A549 (cell line): ENCODE measurements around the gene SURF6.

Source experiments
- CBX2 ChIP-seq: fragments of 200-600 bp; sonication (generic); IDR thresholded peaks from 2 replicates; pipeline ENCODE4 v1.6.1; 2016; ENCODE audit warnings: low read depth, mild to moderate bottlenecking, borderline replicate concordance
- EP300 ChIP-seq, 2 experiments: fragments of >200 bp; sonication (Bioruptor Twin); formaldehyde crosslinking; IDR thresholded peaks; 2 replicates in 1 of 2; 3 replicates in 1 of 2; pipeline ENCODE4 v1.6.1; 2016 to 2017
- MAZ ChIP-seq: fragments of 150-350 bp; IDR thresholded peaks from 2 replicates; pipeline ENCODE4 v1.6.1; 2014; ENCODE audit warnings: antibody characterized with exemption, low read depth, low read length, borderline replicate concordance
- POLR2A ChIP-seq: IDR thresholded peaks from 2 replicates; pipeline ENCODE4 v1.6.1; 2012; ENCODE audit warnings: mild to moderate bottlenecking, low read length
- POLR2AphosphoS2 ChIP-seq: conservative IDR thresholded peaks from 2 replicates; pipeline ENCODE4 v1.6.1; 2012; ENCODE audit warnings: low read length, improper control_type of control experiment, inconsistent platforms
- RAD21 ChIP-seq, 2 experiments: fragments of >200 bp in 1 of 2; sonication (Bioruptor Twin) in 1 of 2; formaldehyde crosslinking in 1 of 2; IDR thresholded peaks in 1 of 2; conservative IDR thresholded peaks in 1 of 2; 2 replicates in 1 of 2; 3 replicates in 1 of 2; pipeline ENCODE4 v1.6.1; 2012 to 2018; ENCODE audit warnings: inconsistent platforms in 1 of 2
- TF ChIP-seq, protein P1 (sequence below): fragments of >200 bp; sonication (Bioruptor Twin); formaldehyde crosslinking; IDR thresholded peaks from 3 replicates; pipeline ENCODE4 v1.5.1; 2016
- TF ChIP-seq, protein P2 (sequence below): fragments of 200-600 bp; sonication (generic); IDR thresholded peaks from 2 replicates; pipeline ENCODE4 v1.6.1; 2016; ENCODE audit warnings: antibody characterized with exemption, mild to moderate bottlenecking, moderate library complexity
- TF ChIP-seq, protein P3 (sequence below): IDR thresholded peaks from 2 replicates; pipeline ENCODE4 v1.6.1; 2012
- TF ChIP-seq, protein P4 (sequence below): IDR thresholded peaks from 2 replicates; pipeline ENCODE4 v1.6.1; 2012; ENCODE audit warnings: low read depth, borderline replicate concordance

DNA sequence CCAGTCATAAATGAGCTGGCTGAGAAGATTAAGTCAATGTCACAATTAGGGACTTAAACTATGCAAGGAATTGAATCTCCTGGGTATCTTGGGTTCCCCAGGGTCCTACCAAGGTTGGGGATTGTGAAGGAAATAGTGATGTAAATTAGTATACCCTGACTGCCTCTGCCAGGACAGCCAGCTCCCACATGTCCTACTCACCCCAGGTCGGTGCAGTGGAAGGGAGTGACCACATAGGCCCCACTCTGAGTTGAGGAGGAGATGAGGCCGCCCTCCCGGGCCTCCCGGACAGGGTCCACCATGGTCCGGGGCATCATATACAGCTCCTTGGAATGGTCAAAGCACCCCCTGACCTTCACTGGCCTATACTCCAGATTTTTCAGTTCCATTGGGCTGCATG is 17.6 kb upstream of the SURF6 start:
- TF ChIP-seq POLR2AphosphoS2 (no peak), CBX2 (no peak), POLR2A (no peak), EP300 (IDR thresholded peaks at IDR 0.05) (no peak), MAZ (no peak), RAD21 (conservative IDR thresholded peaks at IDR 0.05 in 1 of 2, IDR thresholded peaks at IDR 0.05 in 1 of 2) (no peak)
- TF ChIP-seq, protein P1, sequence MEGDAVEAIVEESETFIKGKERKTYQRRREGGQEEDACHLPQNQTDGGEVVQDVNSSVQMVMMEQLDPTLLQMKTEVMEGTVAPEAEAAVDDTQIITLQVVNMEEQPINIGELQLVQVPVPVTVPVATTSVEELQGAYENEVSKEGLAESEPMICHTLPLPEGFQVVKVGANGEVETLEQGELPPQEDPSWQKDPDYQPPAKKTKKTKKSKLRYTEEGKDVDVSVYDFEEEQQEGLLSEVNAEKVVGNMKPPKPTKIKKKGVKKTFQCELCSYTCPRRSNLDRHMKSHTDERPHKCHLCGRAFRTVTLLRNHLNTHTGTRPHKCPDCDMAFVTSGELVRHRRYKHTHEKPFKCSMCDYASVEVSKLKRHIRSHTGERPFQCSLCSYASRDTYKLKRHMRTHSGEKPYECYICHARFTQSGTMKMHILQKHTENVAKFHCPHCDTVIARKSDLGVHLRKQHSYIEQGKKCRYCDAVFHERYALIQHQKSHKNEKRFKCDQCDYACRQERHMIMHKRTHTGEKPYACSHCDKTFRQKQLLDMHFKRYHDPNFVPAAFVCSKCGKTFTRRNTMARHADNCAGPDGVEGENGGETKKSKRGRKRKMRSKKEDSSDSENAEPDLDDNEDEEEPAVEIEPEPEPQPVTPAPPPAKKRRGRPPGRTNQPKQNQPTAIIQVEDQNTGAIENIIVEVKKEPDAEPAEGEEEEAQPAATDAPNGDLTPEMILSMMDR, result no peak
- TF ChIP-seq, protein P2, sequence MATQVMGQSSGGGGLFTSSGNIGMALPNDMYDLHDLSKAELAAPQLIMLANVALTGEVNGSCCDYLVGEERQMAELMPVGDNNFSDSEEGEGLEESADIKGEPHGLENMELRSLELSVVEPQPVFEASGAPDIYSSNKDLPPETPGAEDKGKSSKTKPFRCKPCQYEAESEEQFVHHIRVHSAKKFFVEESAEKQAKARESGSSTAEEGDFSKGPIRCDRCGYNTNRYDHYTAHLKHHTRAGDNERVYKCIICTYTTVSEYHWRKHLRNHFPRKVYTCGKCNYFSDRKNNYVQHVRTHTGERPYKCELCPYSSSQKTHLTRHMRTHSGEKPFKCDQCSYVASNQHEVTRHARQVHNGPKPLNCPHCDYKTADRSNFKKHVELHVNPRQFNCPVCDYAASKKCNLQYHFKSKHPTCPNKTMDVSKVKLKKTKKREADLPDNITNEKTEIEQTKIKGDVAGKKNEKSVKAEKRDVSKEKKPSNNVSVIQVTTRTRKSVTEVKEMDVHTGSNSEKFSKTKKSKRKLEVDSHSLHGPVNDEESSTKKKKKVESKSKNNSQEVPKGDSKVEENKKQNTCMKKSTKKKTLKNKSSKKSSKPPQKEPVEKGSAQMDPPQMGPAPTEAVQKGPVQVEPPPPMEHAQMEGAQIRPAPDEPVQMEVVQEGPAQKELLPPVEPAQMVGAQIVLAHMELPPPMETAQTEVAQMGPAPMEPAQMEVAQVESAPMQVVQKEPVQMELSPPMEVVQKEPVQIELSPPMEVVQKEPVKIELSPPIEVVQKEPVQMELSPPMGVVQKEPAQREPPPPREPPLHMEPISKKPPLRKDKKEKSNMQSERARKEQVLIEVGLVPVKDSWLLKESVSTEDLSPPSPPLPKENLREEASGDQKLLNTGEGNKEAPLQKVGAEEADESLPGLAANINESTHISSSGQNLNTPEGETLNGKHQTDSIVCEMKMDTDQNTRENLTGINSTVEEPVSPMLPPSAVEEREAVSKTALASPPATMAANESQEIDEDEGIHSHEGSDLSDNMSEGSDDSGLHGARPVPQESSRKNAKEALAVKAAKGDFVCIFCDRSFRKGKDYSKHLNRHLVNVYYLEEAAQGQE, result no peak
- TF ChIP-seq, protein P3, sequence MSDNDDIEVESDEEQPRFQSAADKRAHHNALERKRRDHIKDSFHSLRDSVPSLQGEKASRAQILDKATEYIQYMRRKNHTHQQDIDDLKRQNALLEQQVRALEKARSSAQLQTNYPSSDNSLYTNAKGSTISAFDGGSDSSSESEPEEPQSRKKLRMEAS, result no peak
- TF ChIP-seq, protein P4, sequence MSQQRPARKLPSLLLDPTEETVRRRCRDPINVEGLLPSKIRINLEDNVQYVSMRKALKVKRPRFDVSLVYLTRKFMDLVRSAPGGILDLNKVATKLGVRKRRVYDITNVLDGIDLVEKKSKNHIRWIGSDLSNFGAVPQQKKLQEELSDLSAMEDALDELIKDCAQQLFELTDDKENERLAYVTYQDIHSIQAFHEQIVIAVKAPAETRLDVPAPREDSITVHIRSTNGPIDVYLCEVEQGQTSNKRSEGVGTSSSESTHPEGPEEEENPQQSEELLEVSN, result no peak
